HG03354 (cell line): ENCODE data around the gene PALLD.
"Not testable (repeated sequence)": the region's sequence is repeated elsewhere in the genome, so short reads cannot be mapped to it uniquely, and the experiment has no call there.

Source experiments
- ATAC-seq: cut with Tn5 transposase; IDR thresholded peaks from one replicate; pipeline ENCODE4 v1.9.1; 2021; ENCODE audit warnings: mild to moderate bottlenecking; ENCODE audit not compliant: unreplicated experiment, poor library complexity, severe bottlenecking

The PALLD gene

GRCh38 chr4:168797194-168797593 is 300.3 kb downstream of the PALLD start:
- ATAC-seq: no peak

GRCh38 chr4:168797738-168798375 is 301.0 kb downstream of the PALLD start:
- no peak for ATAC-seq

GRCh38 chr4:168800926-168801325 is 304.1 kb downstream of the PALLD start:
- no peak for ATAC-seq

GRCh38 chr4:168802222-168802621 is 305.4 kb downstream of the PALLD start:
- no peak for ATAC-seq

GRCh38 chr4:168803052-168803451 is 306.2 kb downstream of the PALLD start:
- ATAC-seq: not testable (repeated sequence)

- ATAC-seq: no peak
Measured at GRCh38 chr4:168803732-168804131, 306.9 kb downstream of the PALLD start.

- no peak for ATAC-seq
Measured at GRCh38 chr4:168804146-168804545, 307.3 kb downstream of the PALLD start.

GRCh38 chr4:168805341-168805740 is 308.5 kb downstream of the PALLD start:
- no peak for ATAC-seq

- not testable (repeated sequence) for ATAC-seq
Measured at GRCh38 chr4:168806247-168806646, 309.4 kb downstream of the PALLD start.

GRCh38 chr4:168811207-168811606 is 314.4 kb downstream of the PALLD start:
- no peak for ATAC-seq

- no peak for ATAC-seq
Measured at GRCh38 chr4:168811786-168812651, 315.2 kb downstream of the PALLD start.

GRCh38 chr4:168812806-168813205 is 316.0 kb downstream of the PALLD start:
- ATAC-seq: no peak

- no peak for ATAC-seq
Measured at GRCh38 chr4:168813890-168814289, 317.0 kb downstream of the PALLD start.

- no peak for ATAC-seq
Measured at GRCh38 chr4:168815379-168816345, 318.8 kb downstream of the PALLD start.

- ATAC-seq: no peak
Measured at GRCh38 chr4:168817370-168817769, 320.5 kb downstream of the PALLD start.

- ATAC-seq: no peak
Measured at GRCh38 chr4:168822481-168822880, 325.6 kb downstream of the PALLD start.

- ATAC-seq: no peak
Measured at GRCh38 chr4:168825975-168826374, 329.1 kb downstream of the PALLD start.

- no peak for ATAC-seq
Measured at GRCh38 chr4:168826620-168827019, 329.8 kb downstream of the PALLD start.

- ATAC-seq: no peak
Measured at GRCh38 chr4:168830777-168831512, 334.1 kb downstream of the PALLD start.

GRCh38 chr4:168831585-168831918 is 334.7 kb downstream of the PALLD start:
- ATAC-seq: peak; percentile 17
